OCI-LY1 (cell line): ENCODE results near the gene MAP2K2.

ENCODE experiments used
- H2AFZ ChIP-seq: fragments of 200-600 bp; sonication (generic), shearing (Covaris generic); 2 replicates; pipeline ENCODE4 v1.6.0; 2014; ENCODE audit warnings: antibody characterized with exemption, mild to moderate bottlenecking, low read length
- H3F3A ChIP-seq: fragments of 200-600 bp; sonication (generic), shearing (Covaris generic); 2 replicates; pipeline ENCODE4 v1.6.0; 2014; ENCODE audit warnings: mild to moderate bottlenecking, antibody characterized with exemption, low read length, moderate library complexity; ENCODE audit not compliant: insufficient read depth
- H3K27ac ChIP-seq: fragments of 200-600 bp; sonication (generic); 2 replicates; pipeline ENCODE4 v1.5.1; 2014; ENCODE audit warnings: low read length, mixed run types, mild to moderate bottlenecking, low read depth; ENCODE audit not compliant: poor library complexity, severe bottlenecking
- H3K27me3 ChIP-seq: fragments of 200-600 bp; sonication (generic); 2 replicates; pipeline ENCODE4 v1.6.0; 2014; ENCODE audit warnings: antibody characterized with exemption, mild to moderate bottlenecking, low read length, moderate library complexity; ENCODE audit not compliant: insufficient read depth
- H3K36me3 ChIP-seq: fragments of 200-600 bp; sonication (generic); 2 replicates; pipeline ENCODE4 v1.6.1; 2014; ENCODE audit warnings: mild to moderate bottlenecking, antibody characterized with exemption, low read length, moderate library complexity, mixed read lengths; ENCODE audit not compliant: insufficient read depth
- H3K4me1 ChIP-seq: fragments of 200-600 bp; sonication (generic); 2 replicates; pipeline ENCODE4 v1.5.1; 2014; ENCODE audit warnings: mild to moderate bottlenecking, low read length, moderate library complexity; ENCODE audit not compliant: insufficient read depth, severe bottlenecking
- H3K4me2 ChIP-seq: fragments of 200-600 bp; sonication (generic), shearing (Covaris generic); 2 replicates; pipeline ENCODE4 v1.6.1; 2014; ENCODE audit warnings: low read length
- H3K4me3 ChIP-seq: fragments of 200-600 bp; sonication (generic); 2 replicates; pipeline ENCODE4 v1.5.1; 2014; ENCODE audit warnings: low read length, low read depth, mild to moderate bottlenecking, mixed read lengths; ENCODE audit not compliant: poor library complexity, severe bottlenecking
- H3K79me2 ChIP-seq: fragments of 200-600 bp; shearing (Covaris generic); 2 replicates; pipeline ENCODE4 v1.6.1; 2016; ENCODE audit warnings: mixed run types, low read length, mixed read lengths; ENCODE audit not compliant: insufficient read depth
- H3K9ac ChIP-seq: fragments of 200-600 bp; sonication (generic), shearing (Covaris generic); 2 replicates; pipeline ENCODE4 v1.6.1; 2014; ENCODE audit warnings: mild to moderate bottlenecking, low read length, mixed read lengths
- H3K9me2 ChIP-seq: fragments of 200-600 bp; sonication (generic), shearing (Covaris generic); 2 replicates; pipeline ENCODE4 v1.6.1; 2014; ENCODE audit warnings: low read depth, mild to moderate bottlenecking, low read length, mixed read lengths
- H3K9me3 ChIP-seq: fragments of 200-600 bp; shearing (Covaris generic); 2 replicates; pipeline ENCODE4 v1.6.1; 2014; ENCODE audit warnings: low read length, mixed read lengths
- H4K20me1 ChIP-seq: fragments of 200-600 bp; sonication (generic), shearing (Covaris generic); 2 replicates; pipeline ENCODE4 v1.6.0; 2016; ENCODE audit warnings: mild to moderate bottlenecking, low read length; ENCODE audit not compliant: insufficient read depth
- EZH2 ChIP-seq: fragments of 200-600 bp; sonication (generic), shearing (Covaris generic); IDR thresholded peaks from 2 replicates; pipeline ENCODE4 v1.8.0; 2017; ENCODE audit warnings: borderline replicate concordance, mixed run types, mild to moderate bottlenecking, antibody characterized with exemption, low read length, moderate library complexity, mixed read lengths
- TF ChIP-seq, protein P1 (sequence below): fragments of 200-600 bp; sonication (generic), shearing (Covaris generic); IDR thresholded peaks from 2 replicates; pipeline ENCODE4 v1.5.1; 2017; ENCODE audit warnings: mild to moderate bottlenecking, antibody characterized with exemption, low read length, moderate library complexity, mixed read lengths

The MAP2K2 gene

GRCh38 chr19:4095488-4095844 is 28.5 kb downstream of the MAP2K2 start:
- H3K4me3 ChIP-seq = no peak overlapping the region
- no peaks in the 10 kb centered on the region for H3K79me2 ChIP-seq
- H3K4me2 ChIP-seq = no peak overlapping the region
- no peak overlapping the region for H2AFZ ChIP-seq
- H3K36me3 ChIP-seq = peaks cover 64% of the 10 kb centered on the region
- no peaks in the 10 kb centered on the region for H3K9me2 ChIP-seq
- no peaks in the 10 kb centered on the region for H3K4me1 ChIP-seq
- H3K27me3 ChIP-seq = no peaks in the 10 kb centered on the region
- H4K20me1 ChIP-seq = no peaks in the 10 kb centered on the region
- H3F3A ChIP-seq = no peaks in the 10 kb centered on the region
- no peak overlapping the region for H3K9ac ChIP-seq
- no peaks in the 10 kb centered on the region for H3K9me3 ChIP-seq
- H3K27ac ChIP-seq = no peak overlapping the region
- TF ChIP-seq, protein P1, sequence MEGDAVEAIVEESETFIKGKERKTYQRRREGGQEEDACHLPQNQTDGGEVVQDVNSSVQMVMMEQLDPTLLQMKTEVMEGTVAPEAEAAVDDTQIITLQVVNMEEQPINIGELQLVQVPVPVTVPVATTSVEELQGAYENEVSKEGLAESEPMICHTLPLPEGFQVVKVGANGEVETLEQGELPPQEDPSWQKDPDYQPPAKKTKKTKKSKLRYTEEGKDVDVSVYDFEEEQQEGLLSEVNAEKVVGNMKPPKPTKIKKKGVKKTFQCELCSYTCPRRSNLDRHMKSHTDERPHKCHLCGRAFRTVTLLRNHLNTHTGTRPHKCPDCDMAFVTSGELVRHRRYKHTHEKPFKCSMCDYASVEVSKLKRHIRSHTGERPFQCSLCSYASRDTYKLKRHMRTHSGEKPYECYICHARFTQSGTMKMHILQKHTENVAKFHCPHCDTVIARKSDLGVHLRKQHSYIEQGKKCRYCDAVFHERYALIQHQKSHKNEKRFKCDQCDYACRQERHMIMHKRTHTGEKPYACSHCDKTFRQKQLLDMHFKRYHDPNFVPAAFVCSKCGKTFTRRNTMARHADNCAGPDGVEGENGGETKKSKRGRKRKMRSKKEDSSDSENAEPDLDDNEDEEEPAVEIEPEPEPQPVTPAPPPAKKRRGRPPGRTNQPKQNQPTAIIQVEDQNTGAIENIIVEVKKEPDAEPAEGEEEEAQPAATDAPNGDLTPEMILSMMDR = no peak
- TF ChIP-seq EZH2 = no peak

- H3K27ac ChIP-seq = no peak overlapping the region
- TF ChIP-seq EZH2 = no peak
- TF ChIP-seq, protein P1 = no peak
These were observed 29.0 kb downstream of the MAP2K2 start for GRCh38 chr19:4094761-4095487.

DNA sequence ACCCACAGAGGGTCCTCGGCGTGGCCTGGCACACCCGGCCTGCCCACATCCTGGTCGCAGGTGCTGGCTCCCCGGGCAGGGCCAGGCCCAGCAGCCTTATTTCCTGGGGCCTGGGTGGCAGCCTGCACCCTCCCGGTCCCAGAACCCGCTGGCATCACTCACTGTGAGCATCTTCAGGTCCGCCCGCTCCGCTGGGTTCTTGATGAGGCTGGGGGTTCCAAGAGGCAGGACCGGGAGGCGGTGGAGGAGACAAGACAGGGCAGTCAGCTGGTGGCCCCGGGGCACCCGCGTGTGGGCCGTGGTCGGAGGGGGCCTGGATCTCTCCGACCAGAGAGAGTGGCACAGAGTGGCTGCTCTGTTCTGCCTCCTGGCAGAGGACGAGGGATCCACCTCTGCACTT is 29.6 kb downstream of the MAP2K2 start:
- Histone ChIP-seq H3K9me2 (no peaks in the 10 kb centered on the region), H3K4me3 (no peak overlapping the region), H3K27ac (no peak overlapping the region), H3K9ac (no peak overlapping the region), H3K36me3 (peaks cover 61% of the 10 kb centered on the region), H3F3A (no peaks in the 10 kb centered on the region), H3K27me3 (no peaks in the 10 kb centered on the region), H3K4me1 (no peaks in the 10 kb centered on the region), H3K4me2 (no peak overlapping the region), H2AFZ (no peak overlapping the region), H4K20me1 (no peaks in the 10 kb centered on the region), H3K9me3 (no peaks in the 10 kb centered on the region), H3K79me2 (no peaks in the 10 kb centered on the region)
- TF ChIP-seq, protein P1 = no peak
- no peak for TF ChIP-seq EZH2

More at GRCh38 chr19:4094761-4095487, 29.0 kb downstream of the MAP2K2 start:
- Histone ChIP-seq H3K4me3 (no peak overlapping the region), H3K9me2 (no peaks in the 10 kb centered on the region), H3K79me2 (no peaks in the 10 kb centered on the region), H3K36me3 (peaks cover 65% of the 10 kb centered on the region), H3F3A (no peaks in the 10 kb centered on the region), H3K9ac (no peak overlapping the region), H3K4me1 (no peaks in the 10 kb centered on the region), H3K4me2 (no peak overlapping the region), H2AFZ (no peak overlapping the region), H3K9me3 (no peaks in the 10 kb centered on the region), H3K27me3 (no peaks in the 10 kb centered on the region), H4K20me1 (no peaks in the 10 kb centered on the region)
